Mucosa of rectum (tissue), 2 donors: ENCODE data around the gene BMPR1B.

Source experiments
- H3K27ac ChIP-seq, 2 donors: one replicate each; pipeline ENCODE4 v1.7.0; 2013; ENCODE audit warnings: inconsistent platforms in 2 of 2, low read depth in 2 of 2, low read length in 2 of 2
- H3K27me3 ChIP-seq, 2 donors: one replicate each; pipeline ENCODE4 v1.7.0; 2013; ENCODE audit warnings: low read length in 2 of 2; ENCODE audit not compliant: control insufficient read depth in 2 of 2, insufficient read depth in 2 of 2
- H3K36me3 ChIP-seq, 2 donors: one replicate each; pipeline ENCODE4 v1.7.0; 2013; ENCODE audit warnings: low read length in 2 of 2; ENCODE audit not compliant: control insufficient read depth in 2 of 2, insufficient read depth in 2 of 2
- H3K4me1 ChIP-seq, 2 donors: one replicate each; pipeline ENCODE4 v1.7.0; 2013; ENCODE audit warnings: low read length in 2 of 2, mild to moderate bottlenecking in 1 of 2; ENCODE audit not compliant: control insufficient read depth in 2 of 2, insufficient read depth in 2 of 2
- H3K4me3 ChIP-seq, 2 donors: one replicate each; pipeline ENCODE4 v1.7.0; 2013; ENCODE audit warnings: low read length in 2 of 2
- H3K9ac ChIP-seq, 2 donors: one replicate each; pipeline ENCODE4 v1.7.0; 2013; ENCODE audit warnings: low read length in 2 of 2, low read depth in 1 of 2, mild to moderate bottlenecking in 1 of 2
- H3K9me3 ChIP-seq, 2 donors: one replicate each; pipeline ENCODE4 v1.7.0; 2013; ENCODE audit warnings: low read length in 2 of 2; ENCODE audit not compliant: control insufficient read depth in 2 of 2
- donor health status: healthy.
- donor health status: Normal muscosa, but diverticular disease.

BMPR1B gene

DNA sequence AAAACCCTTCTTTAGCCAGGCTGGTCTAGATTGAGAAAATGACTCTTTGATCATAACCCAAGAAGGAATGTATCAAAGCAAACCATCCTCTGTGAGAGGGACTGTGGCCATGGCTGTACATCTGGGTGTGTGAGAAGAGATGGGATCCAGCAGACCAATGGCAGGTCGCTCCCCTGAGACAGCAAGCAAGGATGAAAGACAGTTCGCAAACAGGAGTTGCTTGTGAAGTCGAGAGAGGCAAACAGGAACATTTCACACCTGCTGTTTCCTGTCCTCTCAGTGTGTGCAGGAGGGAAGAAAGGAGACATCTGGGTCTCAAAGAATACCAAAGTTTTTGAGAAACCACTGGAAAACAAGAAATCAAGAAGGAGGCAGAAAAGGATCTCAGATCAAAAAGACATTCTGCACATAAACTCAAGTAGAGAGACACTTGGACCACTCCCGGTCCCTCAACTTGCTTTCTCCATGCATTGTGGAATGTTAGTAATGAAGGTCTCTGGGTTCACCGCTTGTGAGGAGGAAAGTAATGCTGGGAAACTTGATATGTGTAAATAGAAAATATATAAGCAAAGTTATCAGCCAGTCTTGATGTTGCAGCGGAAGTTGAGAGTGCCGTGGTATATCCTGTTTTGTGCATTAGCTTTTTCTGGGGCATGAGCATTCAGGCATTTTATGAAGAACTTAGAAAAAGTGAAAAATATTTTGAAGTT, 327.5 kb downstream of the BMPR1B start:
- Histone ChIP-seq H3K4me1 (peaks cover 0 to 2% of the 10 kb centered on the region in 2 donors), H3K9me3 (no peaks in the 10 kb centered on the region), H3K4me3 (no peak overlapping the region), H3K36me3 (no peaks in the 10 kb centered on the region), H3K27ac (no peak overlapping the region), H3K9ac (no peak overlapping the region), H3K27me3 (no peaks in the 10 kb centered on the region)

DNA sequence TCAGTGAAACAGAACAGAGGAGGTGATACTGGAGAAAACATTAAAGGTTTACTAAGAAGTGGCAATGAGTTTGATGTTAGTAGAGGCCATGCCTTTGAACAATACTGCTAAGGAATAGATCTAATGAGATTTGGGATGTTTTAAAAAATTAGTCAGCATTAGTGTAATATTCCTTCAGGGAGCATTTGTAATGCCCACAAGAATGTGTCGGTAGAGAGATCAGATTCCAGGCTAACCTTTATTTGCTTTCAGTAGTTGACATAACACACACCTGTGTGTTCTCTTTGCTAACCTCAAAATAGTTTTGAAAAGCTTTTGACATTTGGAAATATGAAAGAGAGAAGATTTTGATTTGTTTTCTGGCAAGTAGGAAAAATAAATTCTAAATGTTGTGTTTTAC, 328.8 kb downstream of the BMPR1B start:
- H3K9me3 ChIP-seq = no peaks in the 10 kb centered on the region
- H3K27ac ChIP-seq = no peak overlapping the region
- H3K4me1 ChIP-seq = peaks cover 0 to 2% of the 10 kb centered on the region in 2 donors
- no peaks in the 10 kb centered on the region for H3K36me3 ChIP-seq
- no peak overlapping the region for H3K9ac ChIP-seq
- H3K27me3 ChIP-seq = no peaks in the 10 kb centered on the region
- H3K4me3 ChIP-seq = no peak overlapping the region

DNA sequence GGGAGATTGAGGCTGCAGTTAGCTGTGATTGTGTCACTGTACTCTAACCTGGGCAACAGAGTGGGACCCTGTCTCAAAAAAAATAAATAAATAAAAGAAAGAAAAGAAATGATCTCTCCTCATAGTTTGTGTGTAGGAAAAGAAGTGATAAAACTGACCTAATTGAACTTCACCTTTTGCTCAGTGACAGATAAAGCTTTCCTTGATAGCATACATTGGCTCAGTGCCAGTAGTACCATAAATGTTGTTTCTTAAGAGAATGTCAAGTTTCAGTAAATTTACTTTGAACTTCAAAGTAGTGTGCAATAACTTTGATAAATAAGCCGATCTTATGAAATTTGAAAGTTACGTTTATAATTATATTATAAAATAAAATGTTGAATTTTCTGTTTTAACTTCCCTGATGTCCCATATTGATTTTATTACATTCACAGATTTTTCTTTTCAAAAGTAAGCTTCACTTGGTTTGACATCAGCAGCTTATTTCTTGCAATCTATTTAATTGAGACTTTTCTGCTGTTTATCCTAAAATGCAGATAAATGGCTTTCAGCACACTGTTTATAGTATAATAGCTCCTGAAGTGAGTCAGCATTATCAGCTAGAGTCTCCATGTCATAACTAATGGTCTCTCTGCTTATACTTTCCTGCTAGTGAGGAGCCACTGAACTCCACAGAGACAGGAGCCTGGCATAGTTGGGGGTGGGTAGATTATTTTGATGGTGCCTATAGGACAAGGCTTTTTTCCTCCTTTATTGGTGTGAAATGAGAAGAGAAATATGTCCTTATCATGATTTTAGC, 330.1 kb downstream of the BMPR1B start:
- H3K27ac ChIP-seq = no peak overlapping the region
- H3K9me3 ChIP-seq = no peaks in the 10 kb centered on the region

DNA sequence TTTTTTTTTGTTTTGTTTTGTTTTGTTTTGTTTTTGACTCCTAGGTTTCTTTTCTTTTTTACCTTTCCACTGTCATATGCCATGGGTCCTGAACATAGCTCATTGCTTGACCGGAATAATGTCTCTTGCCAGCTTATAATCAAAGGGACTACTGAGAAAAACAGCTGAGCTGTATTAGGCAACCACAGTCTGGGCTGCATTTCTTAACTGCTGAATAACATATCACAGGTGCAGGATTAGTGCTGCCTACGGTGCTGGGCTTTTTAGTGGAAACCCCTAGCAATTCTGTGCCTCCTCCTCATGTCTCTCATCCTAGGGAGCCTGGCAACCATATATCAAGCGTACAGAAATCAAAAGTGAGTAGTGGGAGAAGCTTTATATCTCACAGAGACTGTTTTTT, 333.5 kb downstream of the BMPR1B start:
- Histone ChIP-seq H3K4me3 (no peak overlapping the region), H3K4me1 (no peaks in the 10 kb centered on the region), H3K27ac (no peak overlapping the region), H3K27me3 (no peaks in the 10 kb centered on the region), H3K9ac (no peak overlapping the region), H3K9me3 (no peaks in the 10 kb centered on the region), H3K36me3 (no peaks in the 10 kb centered on the region)

More for the DNA sequence above, 330.1 kb downstream of the BMPR1B start:
- H3K4me1 ChIP-seq = peaks cover 0 to 2% of the 10 kb centered on the region in 2 donors
- H3K4me3 ChIP-seq = no peak overlapping the region
- no peak overlapping the region for H3K9ac ChIP-seq
- H3K36me3 ChIP-seq = no peaks in the 10 kb centered on the region
- no peaks in the 10 kb centered on the region for H3K27me3 ChIP-seq

DNA sequence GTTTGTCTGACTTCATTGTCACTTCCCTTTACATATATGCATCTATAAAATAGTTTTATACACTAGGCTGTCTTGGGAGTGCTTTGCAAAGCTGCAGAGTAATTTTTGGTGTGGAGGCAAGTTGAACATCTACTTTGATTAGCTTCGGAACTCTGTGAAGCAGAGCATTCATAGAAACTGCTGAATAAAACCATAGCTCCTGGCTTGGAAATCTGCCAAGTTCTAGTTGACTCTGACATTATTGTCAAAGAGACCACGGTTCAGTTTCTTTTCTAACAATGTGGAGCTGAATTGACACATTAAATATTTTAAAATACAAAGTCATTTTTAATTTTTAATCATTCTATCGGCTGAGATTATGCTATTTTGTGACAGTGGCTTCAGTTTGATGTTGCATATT, 335.0 kb downstream of the BMPR1B start:
- H3K4me3 ChIP-seq = no peak overlapping the region
- no peaks in the 10 kb centered on the region for H3K9me3 ChIP-seq
- no peak overlapping the region for H3K27ac ChIP-seq

DNA sequence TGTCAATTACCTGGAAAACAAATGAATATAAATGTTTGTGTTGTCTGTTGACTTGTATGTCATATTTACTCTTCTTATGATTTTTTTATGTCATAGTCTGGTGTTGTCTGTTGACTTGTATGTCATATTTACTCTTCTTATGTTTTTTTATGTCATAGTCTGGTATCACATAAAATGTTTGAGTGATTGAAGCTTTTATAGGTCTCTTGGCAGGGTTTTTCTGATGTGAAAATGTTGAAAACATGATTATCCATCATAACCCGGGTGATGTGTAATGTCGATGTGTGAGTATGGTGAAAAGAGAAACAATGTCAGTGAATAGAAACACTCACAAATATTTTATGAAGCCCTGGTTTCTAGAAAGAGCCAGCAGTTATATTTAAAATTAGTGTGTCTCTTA, 335.7 kb downstream of the BMPR1B start:
- Histone ChIP-seq H3K4me1 (no peaks in the 10 kb centered on the region), H3K27me3 (no peaks in the 10 kb centered on the region), H3K9me3 (no peaks in the 10 kb centered on the region), H3K36me3 (no peaks in the 10 kb centered on the region), H3K4me3 (no peak overlapping the region), H3K27ac (no peak overlapping the region), H3K9ac (no peak overlapping the region)

More for the DNA sequence above, 335.0 kb downstream of the BMPR1B start:
- Histone ChIP-seq H3K36me3 (no peaks in the 10 kb centered on the region), H3K9ac (no peak overlapping the region), H3K27me3 (no peaks in the 10 kb centered on the region), H3K4me1 (no peaks in the 10 kb centered on the region)

DNA sequence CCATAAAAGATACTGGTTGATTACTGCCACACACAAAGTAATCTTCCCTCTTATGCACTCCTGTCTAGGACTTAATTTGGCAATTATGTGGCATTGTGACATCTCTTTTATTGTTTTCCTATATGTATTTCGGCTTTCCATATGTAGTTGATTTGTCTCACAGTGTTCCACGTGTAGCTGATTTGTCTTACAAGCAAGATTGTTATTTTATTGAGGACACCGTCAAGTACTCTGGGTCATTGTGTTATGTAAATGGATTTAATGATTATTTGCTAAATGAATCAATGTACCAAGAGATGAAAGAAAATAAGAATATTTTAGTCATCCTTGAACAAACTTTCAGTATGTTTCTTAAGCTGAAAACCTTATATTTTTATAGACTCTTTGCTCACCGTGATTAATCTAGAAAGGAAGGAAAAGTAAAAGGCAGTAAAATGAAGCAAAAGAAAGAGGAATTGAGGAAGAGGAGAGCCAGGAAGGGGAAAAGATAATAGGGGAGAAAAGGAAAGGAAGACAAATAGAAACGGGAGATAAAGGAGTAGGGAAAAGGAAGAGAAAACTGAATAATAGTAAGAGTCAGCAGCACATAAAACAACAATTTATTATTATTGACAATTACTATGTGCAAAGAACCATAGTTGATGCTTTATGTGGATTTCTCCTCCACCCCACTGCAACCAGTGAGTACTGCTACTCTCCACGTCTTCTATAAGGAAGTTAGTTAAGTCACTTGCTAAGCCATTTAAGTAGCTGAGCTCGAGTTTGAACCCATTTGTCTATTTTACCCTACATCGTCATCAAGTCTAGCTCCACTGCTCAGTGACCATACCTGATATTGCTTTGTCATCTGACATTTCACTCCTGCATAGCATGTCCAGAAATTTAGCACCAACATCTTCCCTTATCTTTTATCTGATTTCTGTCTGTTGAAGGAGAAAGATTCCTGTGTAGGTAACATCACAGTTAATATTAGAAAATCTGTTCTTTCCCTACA, 336.5 kb downstream of the BMPR1B start:
- Histone ChIP-seq H3K27ac (no peak overlapping the region), H3K36me3 (no peaks in the 10 kb centered on the region), H3K4me3 (no peak overlapping the region), H3K9ac (no peak overlapping the region), H3K4me1 (no peaks in the 10 kb centered on the region), H3K9me3 (no peaks in the 10 kb centered on the region), H3K27me3 (no peaks in the 10 kb centered on the region)

DNA sequence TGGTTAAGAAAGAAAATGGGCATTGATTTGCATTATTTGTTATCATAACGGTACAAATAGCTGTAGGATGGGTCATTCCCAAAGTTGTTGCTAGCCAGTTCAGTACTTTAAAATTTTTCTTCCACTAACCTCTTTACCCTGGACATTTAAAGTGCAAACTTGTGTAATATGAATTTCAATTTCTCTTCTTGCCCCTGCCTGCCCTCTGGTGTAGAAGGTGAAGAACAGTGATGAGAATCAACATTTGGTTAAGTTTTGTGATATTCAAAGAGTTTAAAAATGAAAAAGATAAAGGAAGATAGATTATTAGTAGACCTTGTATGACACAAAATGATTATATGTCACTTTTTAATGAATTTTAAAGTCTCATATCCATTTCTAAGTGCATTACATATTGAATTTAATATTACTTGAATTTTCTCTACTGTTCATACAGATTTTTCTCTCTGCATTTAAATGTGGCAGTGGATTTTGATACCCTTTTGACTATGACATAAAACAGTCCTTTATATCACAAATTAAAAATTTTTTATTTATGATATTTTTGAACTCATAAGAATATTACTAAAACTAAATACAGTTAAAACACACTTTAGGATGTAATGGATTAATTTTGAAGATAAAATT, 337.7 kb downstream of the BMPR1B start:
- no peak overlapping the region for H3K27ac ChIP-seq
- no peaks in the 10 kb centered on the region for H3K9me3 ChIP-seq
- H3K9ac ChIP-seq = no peak overlapping the region
- H3K4me3 ChIP-seq = no peak overlapping the region
- no peaks in the 10 kb centered on the region for H3K27me3 ChIP-seq
- H3K36me3 ChIP-seq = no peaks in the 10 kb centered on the region
- H3K4me1 ChIP-seq = no peaks in the 10 kb centered on the region

DNA sequence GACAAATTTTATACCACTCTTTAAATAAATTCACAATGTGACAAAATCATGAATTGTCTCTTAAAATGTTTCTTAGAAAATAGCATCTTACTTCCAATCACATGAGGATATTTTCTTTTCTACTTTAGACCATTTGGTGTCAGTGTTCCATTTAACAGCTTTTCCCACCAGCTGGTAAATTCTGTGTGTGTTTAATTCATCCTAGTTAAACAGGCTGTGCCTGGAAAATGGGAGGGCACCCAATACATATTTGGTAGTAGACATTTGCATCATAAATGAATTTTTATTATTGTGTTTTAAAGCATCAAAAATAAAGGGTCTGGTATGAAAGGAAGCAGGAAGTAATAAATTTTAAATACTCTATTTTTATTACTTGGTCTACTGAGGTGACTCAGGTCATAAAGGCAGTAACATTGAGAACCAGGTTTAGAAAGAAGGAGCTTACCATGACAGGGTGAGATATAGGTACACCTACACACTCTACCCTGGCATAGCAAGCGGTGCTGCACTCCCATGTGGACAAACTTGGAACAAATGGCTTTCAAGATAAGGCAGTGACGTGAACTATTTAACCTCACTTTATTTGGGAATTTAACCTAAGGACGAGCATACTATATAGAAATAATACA, 344.5 kb downstream of the BMPR1B start:
- H3K9ac ChIP-seq = no peak overlapping the region
- peaks cover 0 to 4% of the 10 kb centered on the region in 2 donors for H3K4me1 ChIP-seq
- no peaks in the 10 kb centered on the region for H3K36me3 ChIP-seq
- H3K9me3 ChIP-seq = no peaks in the 10 kb centered on the region
- H3K27me3 ChIP-seq = no peaks in the 10 kb centered on the region
- H3K4me3 ChIP-seq = no peak overlapping the region
- H3K27ac ChIP-seq = no peak overlapping the region
